ENCODE measurements around the gene SUN2.
A peak's percentile ranks its signal among the peaks of the same experiment; 100 is the strongest.
"Not testable (repeated sequence)": the region's sequence is repeated elsewhere in the genome, so short reads cannot be mapped to it uniquely, and the experiment has no call there.

Gene SUN2, protein sequence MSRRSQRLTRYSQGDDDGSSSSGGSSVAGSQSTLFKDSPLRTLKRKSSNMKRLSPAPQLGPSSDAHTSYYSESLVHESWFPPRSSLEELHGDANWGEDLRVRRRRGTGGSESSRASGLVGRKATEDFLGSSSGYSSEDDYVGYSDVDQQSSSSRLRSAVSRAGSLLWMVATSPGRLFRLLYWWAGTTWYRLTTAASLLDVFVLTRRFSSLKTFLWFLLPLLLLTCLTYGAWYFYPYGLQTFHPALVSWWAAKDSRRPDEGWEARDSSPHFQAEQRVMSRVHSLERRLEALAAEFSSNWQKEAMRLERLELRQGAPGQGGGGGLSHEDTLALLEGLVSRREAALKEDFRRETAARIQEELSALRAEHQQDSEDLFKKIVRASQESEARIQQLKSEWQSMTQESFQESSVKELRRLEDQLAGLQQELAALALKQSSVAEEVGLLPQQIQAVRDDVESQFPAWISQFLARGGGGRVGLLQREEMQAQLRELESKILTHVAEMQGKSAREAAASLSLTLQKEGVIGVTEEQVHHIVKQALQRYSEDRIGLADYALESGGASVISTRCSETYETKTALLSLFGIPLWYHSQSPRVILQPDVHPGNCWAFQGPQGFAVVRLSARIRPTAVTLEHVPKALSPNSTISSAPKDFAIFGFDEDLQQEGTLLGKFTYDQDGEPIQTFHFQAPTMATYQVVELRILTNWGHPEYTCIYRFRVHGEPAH

DNA sequence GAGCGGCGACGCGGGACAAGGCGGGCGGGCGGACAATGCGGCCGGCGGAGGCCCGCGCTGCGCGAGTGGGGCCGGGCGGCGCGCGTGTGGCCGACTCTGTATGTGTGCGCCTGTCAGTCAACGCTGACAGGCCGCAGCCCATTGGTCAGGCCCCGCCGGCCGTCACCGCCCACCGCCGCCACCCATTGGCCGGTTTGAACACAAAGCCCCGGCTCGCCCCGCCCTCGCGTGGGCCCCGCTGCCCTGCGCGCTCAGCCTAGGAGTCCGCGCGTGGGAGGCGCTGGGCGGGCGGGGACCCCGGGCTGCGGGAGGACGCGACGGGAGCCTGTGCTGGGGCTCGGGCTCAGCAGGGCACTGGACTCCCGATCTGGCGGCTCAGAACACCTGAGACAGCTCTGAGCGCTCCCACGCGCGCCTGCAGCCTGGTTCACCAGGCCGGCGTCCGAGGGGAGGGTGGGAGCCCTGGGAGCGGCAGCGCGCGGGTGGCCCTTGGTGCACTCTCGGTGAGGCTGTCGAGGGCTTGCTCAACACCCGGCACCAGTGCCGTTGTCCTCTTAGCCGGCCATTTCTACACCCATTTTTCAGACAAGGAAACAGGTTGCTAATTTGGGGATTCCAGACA is at the start of gene SUN2:
Gene SUN2 (minus strand): TSS at position 88 of the 622 bp plus-strand sequence. CDS start 3,370 bp downstream, outside the sequence.
- FAIRE-seq = no peak

DNA sequence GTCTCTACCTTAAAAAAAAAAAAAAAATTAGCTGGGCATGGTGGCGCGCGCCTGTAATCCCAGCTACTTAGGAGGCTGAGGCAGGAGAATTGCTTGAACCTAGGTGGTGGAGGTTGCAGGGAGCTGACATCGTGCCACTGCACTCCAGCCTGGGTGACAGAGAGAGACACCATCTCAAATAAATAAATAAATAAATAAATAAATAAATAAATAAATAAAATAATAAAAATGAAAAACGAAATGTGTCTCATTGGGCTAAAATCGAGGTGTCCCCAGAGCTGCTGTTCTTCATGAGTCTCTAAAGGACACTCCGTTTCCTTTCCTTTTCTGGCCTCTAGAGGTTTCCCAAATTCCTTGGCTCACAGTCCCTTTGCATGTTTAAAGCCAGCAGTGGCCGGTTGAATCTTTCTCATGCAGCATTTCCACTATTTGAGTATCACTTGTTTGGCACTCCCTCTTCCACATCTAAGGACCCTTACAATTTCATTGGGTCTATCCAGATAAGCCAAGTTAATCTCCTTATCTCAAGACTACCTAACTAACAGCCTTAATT is 49.3 kb upstream of the SUN2 start:
- not testable (repeated sequence) for FAIRE-seq

DNA sequence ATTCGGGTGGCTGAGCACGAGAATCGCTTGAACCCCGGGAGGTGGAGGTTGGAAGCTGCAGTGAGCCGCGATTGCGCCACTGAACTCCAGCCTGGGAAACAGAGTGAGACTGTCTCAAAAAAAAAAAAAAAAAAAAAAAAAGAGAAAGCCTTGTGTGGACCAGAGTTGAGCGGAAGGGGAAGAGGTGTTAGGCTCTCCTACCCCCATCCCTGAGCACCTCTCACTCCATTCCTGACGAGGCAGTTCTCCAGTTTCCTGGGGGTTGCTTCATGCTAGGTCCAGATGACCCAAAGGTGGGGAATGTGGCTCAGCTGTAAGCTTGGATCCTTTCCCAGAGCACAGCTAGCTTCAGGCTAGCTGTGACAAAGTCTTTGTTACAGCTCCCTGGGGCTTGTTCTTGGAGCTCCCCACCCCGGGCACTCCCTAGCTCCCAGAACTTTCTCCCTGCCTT is 46.9 kb upstream of the SUN2 start:
- FAIRE-seq = no peak

DNA sequence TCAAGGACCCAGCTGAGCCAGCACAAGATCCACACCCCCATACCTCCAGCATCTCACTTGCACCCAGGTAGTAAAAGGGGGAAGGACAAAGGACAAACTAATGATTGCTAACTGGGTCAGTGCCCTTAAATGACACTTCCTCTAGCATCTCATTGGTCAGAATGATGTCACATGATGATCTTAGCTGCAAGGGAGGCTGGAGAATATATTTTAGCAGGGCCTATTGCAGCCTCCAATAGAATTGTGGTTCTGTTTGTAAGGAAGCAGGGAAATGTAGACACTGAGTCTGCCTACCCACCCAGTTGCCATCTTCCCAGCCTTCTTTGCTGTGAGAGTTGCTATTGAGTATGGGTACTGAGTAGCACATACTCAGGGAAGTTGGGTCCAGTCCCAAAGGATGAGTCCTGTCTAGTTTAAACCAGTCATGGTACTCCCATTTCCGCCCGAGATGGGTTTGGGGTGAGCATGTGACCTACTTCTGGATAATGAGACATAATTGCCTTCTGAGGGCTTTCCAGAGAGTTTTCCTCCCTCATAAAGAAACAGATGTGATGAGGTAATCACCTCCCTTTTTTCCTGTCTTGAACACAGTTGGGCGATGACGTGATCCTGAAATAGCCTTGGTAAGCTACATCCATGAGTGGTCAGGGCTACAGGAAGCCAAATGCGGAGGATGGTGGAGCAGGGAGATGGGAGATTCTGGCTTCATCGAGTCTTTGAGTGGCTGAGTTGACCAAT is 43.6 kb upstream of the SUN2 start:
- FAIRE-seq = no peak

DNA sequence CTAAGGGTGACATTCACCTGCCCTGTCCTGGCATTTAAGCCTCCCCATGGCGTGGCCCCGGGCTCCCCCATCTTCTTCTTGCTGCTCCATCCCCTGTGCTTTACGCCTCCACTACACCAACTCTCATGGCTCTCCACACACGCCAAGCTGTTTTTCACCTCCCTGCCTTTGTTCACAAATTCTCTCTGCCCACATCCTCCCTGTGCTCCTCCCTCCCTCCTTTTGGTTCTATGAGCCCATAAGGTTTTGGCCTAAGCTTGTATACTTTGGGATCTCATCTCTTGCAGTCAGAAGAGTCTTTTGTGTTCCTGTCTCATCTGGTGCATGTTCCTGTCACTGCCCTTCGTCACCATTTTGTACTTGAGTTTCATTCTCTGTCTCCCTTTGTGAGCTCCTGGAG is 42.7 kb upstream of the SUN2 start:
- no peak for FAIRE-seq

DNA sequence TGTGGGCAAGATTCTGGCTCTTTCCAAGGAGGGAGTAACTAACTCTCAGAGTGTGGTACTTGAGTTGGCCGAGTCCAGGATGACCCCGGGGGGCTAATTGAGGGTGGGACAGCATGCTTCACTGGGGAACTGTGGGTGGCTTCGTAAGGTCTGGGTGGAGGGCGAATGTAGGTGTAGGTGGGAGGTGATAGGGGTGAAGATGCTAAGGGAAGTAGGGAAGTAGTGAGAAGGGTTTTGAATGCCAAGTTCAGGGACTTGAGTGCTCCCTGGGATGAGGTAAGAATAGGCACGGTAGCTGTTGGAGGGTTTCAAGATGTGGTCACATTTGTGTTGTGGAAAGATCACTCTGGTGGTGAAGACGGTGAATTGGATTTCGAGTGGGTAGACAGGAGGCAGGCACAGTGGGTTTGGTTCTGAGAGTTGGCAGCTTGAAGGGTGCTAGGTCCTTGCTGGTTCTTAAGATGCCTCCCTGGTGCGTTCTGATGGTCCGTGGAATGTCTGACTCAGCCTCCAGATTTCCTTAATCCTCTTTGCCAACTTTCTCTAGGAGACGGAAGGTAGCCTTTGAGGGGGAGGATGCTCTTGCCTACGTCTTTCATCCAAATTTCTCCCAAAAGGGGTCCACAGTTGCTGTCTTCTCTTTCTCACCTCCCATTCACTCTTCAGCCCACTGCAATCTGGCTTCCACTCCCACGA is 40.6 kb upstream of the SUN2 start:
- FAIRE-seq = no peak

DNA sequence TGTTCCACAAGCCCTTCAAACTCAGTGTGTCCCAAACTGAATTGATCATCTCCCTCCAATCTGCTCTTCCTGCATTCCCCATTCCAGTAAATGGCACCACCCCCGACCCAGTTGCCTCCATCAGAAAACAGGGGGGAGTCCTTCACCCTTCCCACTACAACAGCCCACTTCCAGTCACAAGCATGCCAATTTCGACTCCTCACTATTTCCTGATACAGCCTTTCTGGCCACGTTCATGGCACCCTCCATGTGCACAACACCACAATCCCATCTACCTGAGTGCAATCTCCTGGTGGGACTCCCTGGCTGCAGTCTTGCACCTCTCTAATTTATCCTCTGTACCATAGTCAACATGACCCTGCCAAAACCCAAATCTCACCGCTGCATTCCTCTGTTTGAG is 39.8 kb upstream of the SUN2 start:
- no peak for FAIRE-seq

DNA sequence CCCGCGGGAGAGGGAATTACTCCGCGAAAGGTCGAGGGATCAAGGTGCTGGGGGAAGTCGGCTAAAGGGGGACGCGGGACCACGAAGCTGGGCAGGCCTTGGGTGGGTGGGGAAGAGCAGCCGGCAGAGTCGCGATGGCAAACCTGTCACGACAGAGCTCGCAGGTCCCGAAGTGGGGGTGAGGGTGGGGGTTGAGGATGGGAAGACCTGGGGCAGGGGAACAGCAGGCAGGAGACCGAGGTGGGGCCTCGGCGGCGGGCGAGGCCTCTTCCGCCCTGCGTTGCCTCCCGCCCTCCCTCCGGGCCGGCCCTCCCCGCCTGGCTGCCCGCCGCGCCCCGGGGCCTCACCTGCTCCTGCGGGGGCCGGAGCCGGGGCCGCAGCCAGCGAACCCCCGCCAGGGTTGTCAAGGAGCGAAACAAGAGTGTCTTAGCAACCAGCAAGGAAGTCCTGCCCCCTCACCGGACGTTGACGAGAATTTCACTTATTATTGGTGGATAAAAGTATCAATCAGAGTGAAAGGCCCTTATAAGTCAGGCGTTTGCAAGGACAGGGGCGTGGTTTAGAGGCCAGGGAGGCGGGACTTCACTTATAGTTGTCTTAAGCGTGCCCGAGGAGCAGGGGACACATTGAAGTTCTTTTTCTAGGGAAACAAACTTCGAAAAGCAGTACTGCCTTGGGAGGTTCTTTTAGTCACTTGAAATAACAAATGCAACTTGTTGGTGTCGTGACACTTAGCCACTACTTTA is 38.1 kb upstream of the SUN2 start, which contains the start of gene DNAL4:
Gene DNAL4 (minus strand): TSS at position 423 of the 746 bp plus-strand sequence. CDS start 11,412 bp downstream, outside the sequence.
- peak; percentile 18 for FAIRE-seq

DNA sequence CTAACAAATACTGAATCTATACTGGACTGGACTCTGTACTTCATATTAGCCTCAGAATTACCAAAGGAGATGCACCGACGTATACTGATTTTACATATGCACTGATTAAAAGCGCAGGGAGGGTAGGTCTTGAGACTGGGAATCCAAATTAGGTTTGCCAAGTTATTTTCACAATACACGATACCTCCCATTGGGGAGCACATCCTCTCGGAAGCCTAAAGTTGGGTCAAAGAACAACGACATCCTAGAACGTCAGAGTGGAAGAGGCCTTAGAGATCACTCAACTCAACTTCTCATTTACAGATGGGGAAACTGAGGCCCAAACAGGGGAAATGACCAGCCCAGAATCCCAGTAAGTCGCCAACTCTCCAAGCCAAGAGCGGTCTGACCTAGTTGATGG is 37.5 kb upstream of the SUN2 start:
- no peak for FAIRE-seq

DNA sequence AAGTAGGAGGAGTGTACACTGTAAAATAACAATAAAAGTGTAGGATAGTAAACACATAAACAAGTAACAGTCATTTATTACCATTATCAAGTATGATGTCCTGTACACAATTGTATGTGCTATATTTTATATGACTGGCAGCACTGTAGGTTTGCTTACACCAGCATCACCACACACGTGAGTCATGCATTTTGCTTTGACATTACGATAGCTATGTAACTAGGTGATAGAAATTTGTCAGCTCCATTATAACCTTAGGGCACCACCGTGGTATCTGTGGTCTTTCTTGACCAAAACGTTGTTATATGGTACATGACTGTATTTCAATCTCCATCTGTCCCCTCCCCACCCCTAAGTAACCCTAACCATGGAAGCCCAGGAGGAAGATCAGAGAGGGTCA is 37.0 kb upstream of the SUN2 start:
- no peak for FAIRE-seq

DNA sequence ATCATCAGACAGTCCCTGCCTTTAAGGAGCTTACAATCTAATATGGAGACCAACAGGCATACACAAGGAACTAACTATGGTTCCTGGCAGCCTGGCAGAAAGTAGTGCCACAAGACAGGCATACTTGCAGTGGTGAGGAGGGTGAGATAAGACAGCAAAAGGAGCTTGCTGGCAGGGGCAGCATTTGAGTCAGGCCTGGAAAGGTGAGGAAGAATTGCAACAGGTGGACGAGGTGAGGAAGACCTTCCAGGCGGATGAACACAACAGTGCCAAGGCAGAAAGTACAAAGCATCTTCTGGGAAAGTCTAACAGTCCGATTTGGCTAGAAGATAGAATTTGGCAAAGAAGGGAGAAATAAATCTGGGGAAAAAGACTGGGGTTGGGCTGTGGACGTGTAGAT is 33.8 kb upstream of the SUN2 start:
- no peak for FAIRE-seq

DNA sequence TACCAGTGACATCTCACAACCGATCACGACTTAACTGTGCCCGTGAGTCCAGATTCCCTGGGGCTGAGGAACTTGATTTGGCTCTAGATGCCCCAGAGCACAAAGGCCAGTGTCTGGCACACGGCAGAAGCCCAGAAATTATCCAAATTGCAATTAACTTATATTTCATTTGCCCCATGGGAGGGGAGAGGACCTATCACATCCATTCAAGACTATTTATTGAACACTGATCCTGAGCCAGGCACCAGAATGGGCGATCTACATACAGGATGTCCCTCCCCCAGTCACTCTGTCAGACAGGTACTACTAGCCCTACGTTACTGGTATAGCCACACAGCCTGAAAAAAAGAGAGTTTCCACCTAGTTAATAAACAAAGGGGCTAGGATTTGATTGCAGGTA is 33.0 kb upstream of the SUN2 start:
- FAIRE-seq = no peak

DNA sequence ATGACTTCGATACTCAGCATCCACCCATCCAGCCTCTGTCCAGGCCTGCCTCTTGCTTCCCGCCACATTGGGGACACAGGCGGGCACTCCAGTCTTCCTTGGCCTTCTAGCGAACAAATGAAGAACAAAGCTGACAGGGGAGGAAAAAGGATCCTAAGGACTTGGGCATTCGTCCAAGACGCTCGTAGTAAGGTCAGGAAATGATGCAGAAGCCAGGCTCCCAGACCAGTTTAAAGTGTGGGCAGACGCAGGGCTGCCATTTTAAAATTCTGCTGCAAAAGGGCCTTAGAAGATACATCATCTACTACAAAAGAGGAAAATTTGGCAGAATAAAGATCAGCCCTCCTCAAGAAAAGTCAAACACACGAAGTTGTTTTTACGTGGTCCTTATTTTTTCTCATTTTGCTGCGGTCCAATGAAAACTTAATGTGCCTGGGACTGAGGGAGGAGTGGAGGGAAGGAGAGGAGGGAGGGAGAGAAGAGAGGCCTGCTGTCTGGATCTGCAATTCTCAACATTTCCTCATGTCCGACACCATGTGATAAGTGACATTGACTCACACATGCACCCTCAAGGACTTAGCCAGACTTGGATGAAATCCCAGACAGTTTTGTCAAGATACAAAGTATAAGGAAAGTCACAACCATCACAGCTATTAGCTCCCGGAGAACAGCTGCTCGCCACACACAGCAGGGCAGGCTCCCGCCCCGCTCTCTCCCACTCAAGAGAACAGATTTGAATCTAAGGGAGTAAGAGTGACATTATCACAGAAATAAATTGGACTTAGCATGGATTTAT is 32.4 kb upstream of the SUN2 start:
- FAIRE-seq = no peak

DNA sequence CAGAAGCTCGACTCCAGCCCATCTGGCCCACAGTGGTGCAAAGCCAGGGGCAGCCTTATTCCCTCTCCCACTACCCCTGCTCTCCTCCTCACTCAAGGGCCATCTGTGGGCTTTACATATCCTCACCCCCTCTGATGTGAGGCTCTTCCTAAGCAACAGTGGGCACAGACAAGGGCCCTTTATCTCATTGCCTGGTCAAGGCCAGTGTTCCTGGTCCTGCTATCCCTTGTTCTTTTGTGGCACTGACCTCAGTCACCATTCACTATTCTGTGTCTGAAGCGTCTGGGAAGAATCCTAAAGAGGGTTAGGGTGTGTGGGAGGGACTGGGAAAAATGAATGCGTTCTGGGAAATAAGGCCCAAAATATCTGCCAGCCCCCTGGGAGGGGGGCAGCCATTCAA is 30.8 kb upstream of the SUN2 start:
- no peak for FAIRE-seq

DNA sequence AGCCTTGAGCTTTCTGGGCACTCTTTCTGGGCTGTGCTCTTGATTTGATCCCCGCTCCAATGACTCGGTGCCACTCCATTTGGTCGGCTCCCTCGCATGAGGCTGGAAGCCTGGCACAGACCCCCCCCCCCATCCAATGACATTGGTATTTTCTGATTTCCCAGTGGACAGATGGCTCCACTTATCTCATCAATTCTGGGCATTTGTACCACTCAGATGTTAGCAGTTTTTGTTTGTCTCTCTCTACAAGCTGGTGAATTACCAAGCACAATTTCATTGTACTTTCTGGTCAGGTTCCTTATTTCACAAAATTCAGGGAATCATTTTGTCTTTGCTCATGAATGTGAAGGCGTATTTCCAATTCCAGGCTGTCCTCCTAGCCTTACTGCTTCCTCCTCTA is 29.1 kb upstream of the SUN2 start:
- FAIRE-seq = no peak

DNA sequence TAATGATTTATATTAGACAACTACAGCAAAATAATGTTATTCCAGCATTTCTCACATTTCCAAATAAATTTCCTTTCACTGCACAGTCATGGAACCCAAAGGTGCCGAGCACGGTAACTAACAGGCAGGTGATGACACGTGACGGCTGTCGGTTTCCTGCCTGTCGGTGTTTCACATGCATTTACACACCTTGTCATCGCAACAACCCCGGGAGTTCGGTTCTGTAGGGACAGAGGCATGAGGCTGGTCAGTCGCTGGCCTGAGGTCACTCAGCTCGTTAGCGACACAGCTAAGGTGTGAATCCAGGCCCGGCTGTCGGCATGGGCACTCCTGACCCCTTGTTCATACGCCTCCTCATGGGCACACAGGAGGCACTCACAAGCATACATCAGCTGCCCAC is 28.2 kb upstream of the SUN2 start:
- FAIRE-seq = no peak

DNA sequence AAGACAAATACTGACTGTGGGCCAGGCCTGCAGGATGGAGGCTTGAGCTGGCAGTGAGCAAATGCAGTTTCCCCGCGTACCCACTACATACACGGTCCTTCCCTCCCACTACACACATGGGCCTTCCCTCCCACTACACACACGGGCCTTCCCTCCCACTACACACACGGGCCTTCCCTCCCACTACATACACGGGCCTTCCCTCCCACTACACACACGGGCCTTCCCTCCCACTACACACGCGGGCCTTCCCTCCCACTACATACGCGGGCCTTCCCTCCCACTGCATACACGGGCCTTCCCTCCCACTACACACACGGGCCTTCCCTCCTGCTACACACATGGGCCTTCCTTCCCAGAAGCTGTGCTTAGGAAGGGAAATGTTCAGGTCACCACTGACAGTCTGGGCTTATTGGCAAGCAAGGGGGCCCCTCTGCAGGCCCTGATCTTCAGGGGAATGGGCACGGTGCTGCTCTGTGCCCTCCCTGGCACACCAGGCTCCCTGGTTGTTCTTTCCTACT is 27.4 kb upstream of the SUN2 start:
- FAIRE-seq = no peak

DNA sequence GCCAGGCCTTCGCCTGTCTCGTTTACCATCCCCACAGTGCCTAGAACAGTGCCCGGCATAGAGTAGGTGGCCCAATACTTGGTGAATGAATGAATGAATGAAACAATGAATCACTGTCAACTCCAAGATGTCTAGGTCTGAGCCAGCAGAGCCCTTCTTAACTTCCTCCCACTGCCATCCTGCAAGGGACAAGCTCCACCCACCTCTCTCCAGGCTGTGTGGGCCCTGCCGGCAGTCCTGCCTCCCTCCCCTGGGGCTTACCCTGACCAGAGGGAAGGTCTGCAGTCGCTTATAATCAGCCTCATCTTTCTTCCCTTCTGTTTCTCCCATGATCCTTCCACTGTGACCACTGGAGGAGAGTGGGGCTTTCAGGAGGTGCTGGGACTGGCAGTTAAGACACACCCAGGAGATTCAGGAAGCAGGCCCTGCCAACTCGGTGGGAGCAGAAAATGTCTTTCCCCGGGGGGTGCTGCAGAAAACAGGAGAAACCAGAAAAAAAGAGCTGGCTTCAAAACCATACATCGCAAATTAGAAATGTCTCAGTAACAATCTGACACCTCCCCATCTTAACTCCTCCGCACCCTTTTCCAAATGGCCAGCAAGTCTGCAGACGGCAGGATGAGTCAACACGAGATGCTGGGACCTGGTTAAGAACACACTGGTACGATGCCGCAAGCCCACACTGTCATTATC is 26.8 kb upstream of the SUN2 start:
- no peak for FAIRE-seq

DNA sequence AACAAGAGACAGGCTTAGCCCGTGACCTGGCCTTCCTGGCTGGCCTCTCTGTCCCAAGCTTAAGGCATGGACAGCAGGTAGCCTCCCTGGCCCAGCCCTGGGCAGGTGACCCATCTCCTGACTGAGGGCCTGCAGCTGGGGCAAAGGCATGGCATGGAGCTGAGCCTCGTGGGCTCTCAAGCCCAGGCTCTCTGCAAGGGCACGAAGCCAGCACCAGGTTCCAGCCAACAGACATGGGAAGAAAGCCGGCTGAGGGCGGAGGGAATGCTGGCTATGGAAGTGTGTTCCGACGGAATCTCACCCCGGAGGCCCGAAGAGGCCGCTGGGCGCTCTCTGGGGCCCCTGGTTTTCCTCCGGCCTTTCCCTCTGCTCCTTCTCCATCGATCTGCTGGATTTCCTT is 25.2 kb upstream of the SUN2 start:
- FAIRE-seq = no peak

Measured in colon (tissue), 2 donors.